K562 (cell line): ENCODE measurements around the gene GMDS. TPM values are rescaled to one million over a fixed set of nuclear protein-coding genes. Genes with fewer than 3 reads are reported as not detected.

Experiments used
- ATAC-seq: fragments of 200-7000 bp; cut with Tn5 transposase; 3 replicates; pipeline ENCODE4 v1.9.1; 2020; ENCODE audit warnings: moderate library complexity
- BruUV-seq: library from RNA; stranded (reverse); fragments of 400-500 nt; replicated peaks from 2 replicates; lab custom pipeline; 2021; lab: Mats Ljungman, UMichigan
- CTCF ChIA-PET: fragments of 300-600 bp; formaldehyde crosslinking; extraction: SDS; loops from one replicate; lab custom pipeline; 2021; ENCODE audit warnings: low intra/inter-chr PET ratio; lab: Yijun Ruan, JAX
- POLR2A ChIA-PET: fragments of 300-600, 350-650 bp; sonication (Branson Sonifier 250); formaldehyde crosslinking; extraction: SDS; loops from one replicate; lab custom pipeline; 2021; ENCODE audit warnings: antibody characterized with exemption, inconsistent platforms; lab: Yijun Ruan, JAX
- DNase-seq, 4 experiments: peaks; one replicate each; pipeline versions ENCODE4 v3.0.0 to v3.0.0-alpha.2; 2011 to 2018; ENCODE audit warnings: low spot score in 3 of 4, mixed read lengths in 3 of 4; ENCODE audit errors: extremely low read depth in 1 of 4
- FAIRE-seq: peaks from 2 replicates; lab custom pipeline; 2011; peaks lifted over from hg19 to GRCh38; lab: Jason Lieb, UNC
- H2AFZ ChIP-seq: 2 replicates; pipeline ENCODE4 v1.6.0; 2011; ENCODE audit warnings: low read depth, low read length, control low read depth, inconsistent platforms
- H3K27ac ChIP-seq: fragments of 200-600 bp; 3 replicates; pipeline ENCODE4 v1.8.0; 2011; ENCODE audit warnings: low read depth, mild to moderate bottlenecking, control low read depth, inconsistent platforms, low read length, moderate library complexity, mixed read lengths; ENCODE audit errors: extremely low read depth
- H3K27me3 ChIP-seq, 2 experiments: fragments of 300-600 bp in 1 of 2; 2 replicates in 1 of 2; 3 replicates in 1 of 2; pipeline versions ENCODE4 v1.6.0 to v1.8.0; 2011; ENCODE audit warnings: inconsistent platforms in 2 of 2, low read length in 2 of 2, mild to moderate bottlenecking in 1 of 2, mixed read lengths in 1 of 2, moderate library complexity in 1 of 2; ENCODE audit not compliant: control insufficient read depth in 2 of 2, insufficient read depth in 2 of 2
- H3K36me3 ChIP-seq: fragments of 300-600 bp; 3 replicates; pipeline ENCODE4 v1.8.0; 2011; ENCODE audit warnings: mild to moderate bottlenecking, low read length, inconsistent platforms; ENCODE audit not compliant: control insufficient read depth, insufficient read depth
- H3K4me1 ChIP-seq, 2 experiments: fragments of 200-600 bp in 1 of 2; replicated peaks in 1 of 2; 2 replicates in 1 of 2; 3 replicates in 1 of 2; pipeline versions ENCODE4 v1.5.1 to v1.8.0; 2011; ENCODE audit warnings: inconsistent platforms in 2 of 2, low read length in 2 of 2, mild to moderate bottlenecking in 1 of 2, mixed read lengths in 1 of 2, moderate library complexity in 1 of 2; ENCODE audit not compliant: control insufficient read depth in 2 of 2, insufficient read depth in 2 of 2
- H3K4me2 ChIP-seq: 2 replicates; pipeline ENCODE4 v1.6.1; 2011; ENCODE audit warnings: low read length, control low read depth, inconsistent platforms, mixed read lengths; ENCODE audit not compliant: insufficient read depth
- H3K4me3 ChIP-seq: fragments of 200-600 bp; sonication (generic), shearing (Covaris generic); 2 replicates; pipeline ENCODE4 v1.5.1; 2016; ENCODE audit warnings: control low read depth, inconsistent platforms
- H3K79me2 ChIP-seq: fragments of 200-600 bp; 3 replicates; pipeline ENCODE4 v1.8.0; 2011; ENCODE audit warnings: low read length, inconsistent platforms; ENCODE audit not compliant: control insufficient read depth, insufficient read depth
- H3K9ac ChIP-seq, 2 experiments: 2 replicates each; pipeline versions ENCODE4 v1.6.0 to v1.6.1; 2011; ENCODE audit warnings: low read depth in 2 of 2, low read length in 2 of 2, control low read depth in 1 of 2, inconsistent platforms in 1 of 2, mild to moderate bottlenecking in 1 of 2, mixed read lengths in 1 of 2; ENCODE audit not compliant: insufficient read depth in 1 of 2
- H3K9me1 ChIP-seq: one replicate; pipeline ENCODE4 v1.6.0; 2011; ENCODE audit warnings: inconsistent platforms, mild to moderate bottlenecking, low read length, moderate library complexity; ENCODE audit not compliant: control insufficient read depth, insufficient read depth
- H3K9me3 ChIP-seq: replicated peaks from 2 replicates; pipeline ENCODE4 v1.5.1; 2011; ENCODE audit warnings: low read depth, low read length, inconsistent platforms; ENCODE audit not compliant: control insufficient read depth, insufficient read depth
- H4K20me1 ChIP-seq: replicated peaks from 2 replicates; pipeline ENCODE4 v1.6.1; 2011; ENCODE audit warnings: low read length, inconsistent platforms, mixed read lengths; ENCODE audit not compliant: control insufficient read depth, insufficient read depth
- NFE2L1 ChIP-seq: fragments of 450-650 bp; IDR thresholded peaks from 2 replicates; pipeline ENCODE4 v1.6.1; 2016; ENCODE audit warnings: missing genetic modification characterization, low read depth, mild to moderate bottlenecking, missing compliant biosample characterization, moderate library complexity, borderline replicate concordance
- ZNF239 ChIP-seq: fragments of 250-450 bp; sonication (Bioruptor Pico); IDR thresholded peaks from 2 replicates; pipeline ENCODE4 v1.4.0; 2020; ENCODE audit warnings: mild to moderate bottlenecking
- ZNF444 ChIP-seq: fragments of 250-450 bp; sonication (Bioruptor Pico); IDR thresholded peaks from 2 replicates; pipeline ENCODE4 v1.4.0; 2020; ENCODE audit warnings: mild to moderate bottlenecking, moderate library complexity
- ZNF780A ChIP-seq: fragments of 250-450 bp; sonication (Bioruptor Pico); IDR thresholded peaks from 2 replicates; pipeline ENCODE4 v1.5.0; 2021; ENCODE audit warnings: mild to moderate bottlenecking
- WGBS: fragments of 100-300 bp; shearing (Covaris generic); methylation state at CpG from one replicate; pipeline ENCODE4 v1.1.6; 2016; ENCODE audit warnings: low coverage, mixed read lengths; ENCODE audit not compliant: insufficient coverage; ENCODE audit errors: missing lambda C conversion rate; 5-methylcytosine and 5-hydroxymethylcytosine counted together
- in situ Hi-C: fragments of 300-500 bp; cut with MboI; formaldehyde crosslinking; loops from 4 replicates; pipeline ENCODE4 v1.15.0; 2018; ENCODE audit warnings: inconsistent platforms, mixed read lengths
- intact Hi-C: fragments of 100-400 bp; cut with micrococcal nuclease; formaldehyde crosslinking; loops from 2 replicates; pipeline ENCODE4 v1.14.2; 2022
- polyA plus RNA-seq, 8 experiments: library from polyadenylated mRNA; depleted of rRNA in 4 of 8; stranded (reverse) in 5 of 8; unstranded in 3 of 8; fragments of >200 nt; fragmentation: Nextera tagmentation in 2 of 8; fragmentation: Illumina TruSeq in 1 of 8; extraction: Ambion mirVana in 2 of 8; extraction: Trizol in 1 of 8; gene quantifications; 2 replicates each; pipeline versions ENCODE4 v1.2.1 to v1.2.3, GENCODE V29; 2011 to 2014; ENCODE audit warnings: inconsistent platforms in 1 of 8, missing spikeins in 1 of 8
- total RNA-seq, 7 experiments: library from RNA; depleted of rRNA in 6 of 7; stranded (reverse); fragments of >200 nt in 6 of 7; fragmentation: Illumina TruSeq in 2 of 7; extraction: Trizol in 2 of 7; gene quantifications; 2 replicates each; pipeline versions ENCODE4 v1.2.1 to v1.2.3, GENCODE V29; 2011 to 2021; ENCODE audit warnings: low replicate concordance in 1 of 7

GMDS gene
- total and polyA plus RNA-seq, 9 of the 15 experiments (the other 6 are each of a cell fraction or from before 2014, with no cell fraction given), result 0.48 to 31.8 (median 13.4) TPM

GRCh38 chr6:1597924-1598323 is 647.5 kb downstream of the GMDS start (continued):
- no peak for TF ChIP-seq ZNF239 (CRISPR knock-in tag)

DNA sequence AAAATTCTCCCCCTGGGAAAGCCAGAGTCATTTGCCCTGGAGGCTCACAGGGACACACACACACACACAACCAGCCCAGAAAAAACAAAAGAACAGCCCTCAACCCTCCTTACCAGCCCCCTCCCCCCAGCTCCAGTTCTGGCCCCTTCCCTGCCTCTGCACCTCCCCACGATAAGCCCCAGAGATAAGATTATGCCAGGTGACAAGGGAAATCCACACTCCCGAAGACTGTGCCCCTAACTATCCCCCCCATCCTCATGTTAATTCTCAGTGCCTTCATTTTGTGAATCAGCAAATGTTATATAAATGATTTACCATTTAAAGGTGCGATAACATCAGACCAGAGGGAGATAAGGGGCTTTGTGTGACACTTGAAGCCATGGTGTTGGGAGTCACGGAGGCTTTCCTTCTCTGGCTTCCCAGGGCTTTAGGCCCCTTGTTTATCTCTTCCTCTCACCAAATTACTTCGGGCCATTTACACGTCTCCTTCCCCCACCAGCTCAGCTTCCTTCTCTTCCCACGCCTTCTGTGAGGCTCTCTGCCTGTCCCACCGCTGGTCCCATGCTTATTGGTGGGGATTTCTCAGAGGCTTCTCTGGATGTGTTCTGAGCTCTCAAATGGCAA is 648.2 kb downstream of the GMDS start:
- Histone ChIP-seq H3K27me3 (peaks cover 51 to 80% of the 10 kb centered on the region in 2 experiments), H3K4me2 (no peak overlapping the region), H3K9me3 (no peaks in the 10 kb centered on the region), H2AFZ (no peak overlapping the region), H3K79me2 (no peaks in the 10 kb centered on the region), H3K27ac (no peak overlapping the region), H4K20me1 (peaks cover 12% of the 10 kb centered on the region), H3K36me3 (no peaks in the 10 kb centered on the region), H3K4me1 (peaks cover 0 to 11% of the 10 kb centered on the region in 2 experiments; a peak in 1 of 5 replicates), H3K9me1 (no peaks in the 10 kb centered on the region), H3K4me3 (no peak overlapping the region), H3K9ac (no peak overlapping the region)
- CTCF ChIA-PET, result interaction anchor here (1.1 to 2.2 kb wide), 6 partner anchors 74 to 1099 kb away, joined by 3 to 14 read pairs (median 6); no protein-coding TSS in a partner anchor
- TF ChIP-seq NFE2L1 (tag) (no peak), ZNF444 (CRISPR knock-in tag) (no peak), ZNF780A (CRISPR knock-in tag) (no peak)
- no peak for DNase-seq
- in situ Hi-C loops (loop anchor here (10.0 kb wide), 1 partner anchor 758 kb away; no protein-coding TSS in a partner anchor), intact Hi-C loops (loop anchor here (2.0 to 5.0 kb wide), 6 partner anchors 445 to 1145 kb away; no protein-coding TSS in a partner anchor)
- POLR2A ChIA-PET, result interaction anchor here (0.5 to 0.6 kb wide), 2 partner anchors 142 to 1063 kb away, joined by 3 read pairs; no protein-coding TSS in a partner anchor
- ATAC-seq, result no peak
- WGBS, result 0% methylated on average over 8 of the region's 8 CpGs
- no TSS peak for BruUV-seq
- no peak for FAIRE-seq
